KOPT-K1 (cell line): ENCODE measurements around the gene CMYA5.
"Not testable (repeated sequence)": the region's sequence is repeated elsewhere in the genome, so short reads cannot be mapped to it uniquely, and the experiment has no call there.

Source experiments
- H3K27ac ChIP-seq: fragments of 200-600 bp; sonication (generic); 2 replicates; pipeline ENCODE4 v1.5.1; 2016; ENCODE audit warnings: antibody characterized with exemption, mild to moderate bottlenecking, low read depth, low read length; ENCODE audit not compliant: poor library complexity, severe bottlenecking
- H3K36me3 ChIP-seq: fragments of 200-600 bp; sonication (generic); 2 replicates; pipeline ENCODE4 v1.5.1; 2017; ENCODE audit warnings: antibody characterized with exemption, mild to moderate bottlenecking, low read length, moderate library complexity; ENCODE audit not compliant: insufficient read depth
- H3K9me3 ChIP-seq: fragments of 200-600 bp; sonication (generic); 2 replicates; pipeline ENCODE4 v1.5.1; 2017; ENCODE audit warnings: antibody characterized with exemption, low read length, mild to moderate bottlenecking; ENCODE audit not compliant: insufficient read depth, poor library complexity, severe bottlenecking

The CMYA5 gene

DNA sequence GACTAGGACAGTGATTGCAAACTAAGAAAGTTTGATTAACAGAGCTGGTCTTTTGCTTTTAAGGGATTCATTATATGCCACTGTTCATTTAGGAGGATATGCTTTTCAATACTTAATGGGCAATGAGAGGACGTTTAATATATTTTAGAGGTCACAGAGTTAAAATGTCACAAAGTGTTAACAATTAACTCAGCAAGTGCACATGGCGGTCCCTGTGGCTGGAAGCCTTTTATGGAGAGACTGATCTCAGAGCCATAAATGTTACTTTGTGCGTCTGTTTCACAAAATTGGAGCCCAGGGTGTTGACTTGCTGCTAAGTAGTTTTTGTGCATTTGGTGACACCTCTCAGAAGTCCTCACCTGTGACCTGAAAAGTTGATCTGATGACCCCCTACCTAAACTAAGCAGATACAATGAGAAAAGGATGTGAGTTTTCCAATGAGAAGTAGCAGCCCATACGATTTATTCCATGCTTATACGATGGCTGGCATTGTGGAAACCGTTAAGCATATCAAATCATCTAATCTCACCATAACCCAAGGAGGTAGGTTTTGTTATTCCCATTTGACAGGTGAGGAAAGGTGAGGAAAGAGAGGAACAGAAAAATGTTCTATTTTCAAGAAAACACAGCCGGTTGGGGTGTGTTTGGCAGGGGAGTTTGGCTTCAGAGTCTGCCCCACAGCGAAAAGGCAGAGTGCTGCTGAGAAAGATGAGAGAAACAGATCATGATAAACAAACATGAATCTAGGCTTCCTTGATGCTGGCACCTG, 64.4 kb downstream of the CMYA5 start:
- H3K9me3 ChIP-seq = no peaks in the 10 kb centered on the region
- no peak overlapping the region for H3K27ac ChIP-seq
- H3K36me3 ChIP-seq = no peaks in the 10 kb centered on the region

- H3K36me3 ChIP-seq = no peaks in the 10 kb centered on the region
- no peaks in the 10 kb centered on the region for H3K9me3 ChIP-seq
- H3K27ac ChIP-seq = no peak overlapping the region
These were observed 65.4 kb downstream of the CMYA5 start for GRCh38 chr5:79754865-79755555.

DNA sequence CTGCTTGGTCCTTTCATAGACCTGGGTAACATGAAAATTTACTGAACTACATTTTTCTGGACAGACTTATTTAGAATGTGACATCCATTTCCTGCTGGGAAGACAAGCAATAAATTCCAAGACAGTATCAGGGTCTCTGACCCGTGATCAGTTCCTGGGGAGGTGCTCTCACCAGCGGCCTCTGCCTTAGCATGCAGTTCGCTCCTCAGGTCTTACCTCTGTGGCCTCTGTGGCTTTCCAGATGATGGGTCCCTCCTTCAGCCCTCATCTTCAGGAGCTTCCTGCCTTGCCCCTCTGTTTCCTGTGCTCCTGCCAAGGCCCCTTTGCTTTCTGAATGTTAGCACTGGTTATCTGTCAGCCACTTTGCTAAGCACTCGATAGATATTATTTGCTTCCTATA, 66.4 kb downstream of the CMYA5 start:
- Histone ChIP-seq H3K27ac (peak overlapping the region; percentile 14), H3K36me3 (no peaks in the 10 kb centered on the region), H3K9me3 (no peaks in the 10 kb centered on the region)

- Histone ChIP-seq H3K9me3 (no peaks in the 10 kb centered on the region), H3K27ac (no peak overlapping the region)
These were observed 69.8 kb downstream of the CMYA5 start for GRCh38 chr5:79759436-79759835.

GRCh38 chr5:79759848-79760247, 70.2 kb downstream of the CMYA5 start:
- no peaks in the 10 kb centered on the region for H3K36me3 ChIP-seq
- H3K9me3 ChIP-seq = no peaks in the 10 kb centered on the region
- H3K27ac ChIP-seq = no peak overlapping the region

More at GRCh38 chr5:79759436-79759835, 69.8 kb downstream of the CMYA5 start:
- no peaks in the 10 kb centered on the region for H3K36me3 ChIP-seq

GRCh38 chr5:79762929-79763328, 73.3 kb downstream of the CMYA5 start:
- Histone ChIP-seq H3K27ac (no peak overlapping the region), H3K36me3 (no peaks in the 10 kb centered on the region), H3K9me3 (no peaks in the 10 kb centered on the region)

DNA sequence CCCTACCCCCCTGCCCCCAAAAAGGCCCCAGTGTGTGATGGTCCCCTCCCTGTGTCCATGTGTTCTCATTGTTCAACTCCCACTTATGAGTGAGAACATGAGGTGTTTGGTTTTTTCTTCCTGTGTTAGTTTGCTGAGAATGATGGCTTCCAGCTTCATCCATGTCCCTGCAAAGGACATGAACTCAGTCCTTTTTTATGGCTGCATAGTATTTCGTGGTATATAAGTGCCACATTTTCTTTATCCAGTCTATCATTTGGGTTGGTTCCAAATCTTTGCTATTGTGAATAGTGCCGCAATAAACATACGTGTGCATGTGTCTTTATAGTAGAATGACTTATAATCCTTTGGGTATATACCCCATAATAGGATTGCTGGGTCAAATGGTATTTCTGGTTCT, 74.5 kb downstream of the CMYA5 start:
- not testable (repeated sequence) for H3K27ac ChIP-seq, H3K36me3 ChIP-seq, H3K9me3 ChIP-seq

- Histone ChIP-seq H3K9me3 (no peaks in the 10 kb centered on the region), H3K27ac (no peak overlapping the region)
These were observed 81.8 kb downstream of the CMYA5 start for GRCh38 chr5:79771387-79771786.

GRCh38 chr5:79772651-79773050, 83.0 kb downstream of the CMYA5 start:
- Histone ChIP-seq H3K9me3 (no peaks in the 10 kb centered on the region), H3K36me3 (no peaks in the 10 kb centered on the region), H3K27ac (no peak overlapping the region)

More at GRCh38 chr5:79771387-79771786, 81.8 kb downstream of the CMYA5 start:
- no peaks in the 10 kb centered on the region for H3K36me3 ChIP-seq

DNA sequence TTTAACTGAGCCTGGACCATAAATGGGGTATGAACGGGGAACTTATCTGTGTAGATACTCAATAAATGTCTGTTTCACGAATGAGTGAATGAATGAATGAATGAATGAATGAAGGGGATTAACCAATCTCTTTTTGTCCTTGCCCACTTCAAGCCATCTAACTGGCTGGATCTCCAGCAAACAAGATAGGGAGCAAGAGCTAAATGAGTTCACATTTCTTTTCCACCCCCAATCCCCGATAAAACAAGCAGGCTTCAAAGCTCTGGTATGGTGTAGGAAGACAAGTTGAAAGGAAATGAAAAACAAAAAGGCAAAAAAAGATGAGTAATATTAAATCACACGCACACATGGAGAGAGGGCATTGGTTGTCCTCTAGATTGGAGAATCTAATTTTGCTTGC, 84.0 kb downstream of the CMYA5 start:
- Histone ChIP-seq H3K27ac (no peak overlapping the region), H3K36me3 (no peaks in the 10 kb centered on the region), H3K9me3 (no peaks in the 10 kb centered on the region)

DNA sequence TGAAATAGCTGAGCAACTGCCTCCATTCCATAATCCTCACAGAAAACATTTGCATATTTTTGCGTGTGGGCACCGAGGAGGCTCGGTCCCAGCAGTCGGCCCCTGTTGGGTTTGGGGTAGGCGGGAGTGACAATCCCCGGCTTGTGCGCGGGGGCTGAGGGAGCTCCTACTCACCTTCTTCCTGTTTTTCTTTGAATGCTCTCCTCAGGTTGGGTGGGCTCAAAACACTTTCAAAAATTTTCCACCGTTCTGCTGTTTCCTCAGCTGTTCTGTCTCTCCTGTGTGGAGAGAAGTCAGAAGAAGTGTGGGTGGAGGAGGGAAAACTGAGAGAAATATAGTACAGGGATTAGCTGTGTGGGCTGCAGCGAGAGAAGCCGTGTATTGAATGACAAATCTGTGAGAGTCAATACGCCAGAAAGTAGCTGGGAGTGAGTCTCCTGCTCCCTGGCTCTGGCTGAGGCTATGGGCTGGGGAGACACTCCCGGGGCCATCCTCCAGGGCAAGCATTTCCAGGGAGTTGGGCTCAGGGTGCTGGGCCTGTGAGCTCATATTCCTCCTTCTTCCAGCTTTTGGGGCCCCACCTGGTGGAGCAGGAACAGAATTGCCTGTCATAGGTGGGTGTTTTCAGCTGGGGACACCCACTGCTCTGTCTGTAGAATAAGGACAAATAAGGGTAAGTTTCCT, 84.7 kb downstream of the CMYA5 start:
- Histone ChIP-seq H3K9me3 (no peaks in the 10 kb centered on the region), H3K36me3 (no peaks in the 10 kb centered on the region), H3K27ac (no peak overlapping the region)

GRCh38 chr5:79774855-79775237, 85.2 kb downstream of the CMYA5 start:
- H3K36me3 ChIP-seq = no peaks in the 10 kb centered on the region
- H3K9me3 ChIP-seq = no peaks in the 10 kb centered on the region
- H3K27ac ChIP-seq = no peak overlapping the region

DNA sequence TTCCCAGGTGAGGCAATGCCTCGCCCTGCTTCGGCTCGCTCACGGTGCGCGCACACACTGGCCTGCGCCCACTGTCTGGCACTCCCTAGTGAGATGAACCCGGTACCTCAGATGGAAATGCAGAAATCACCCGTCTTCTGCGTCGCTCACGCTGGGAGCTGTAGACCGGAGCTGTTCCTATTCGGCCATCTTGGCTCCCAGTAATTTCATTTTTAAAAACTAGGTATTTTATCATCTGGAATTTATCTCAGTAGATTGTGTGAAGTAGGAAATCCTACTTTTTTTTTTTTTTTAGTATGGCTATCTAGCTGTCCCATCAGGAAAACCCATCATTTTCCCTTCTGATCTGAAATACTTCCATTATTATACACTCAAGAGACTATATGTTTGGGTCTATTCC, 95.1 kb downstream of the CMYA5 start:
- not testable (repeated sequence) for H3K36me3 ChIP-seq, H3K27ac ChIP-seq, H3K9me3 ChIP-seq

DNA sequence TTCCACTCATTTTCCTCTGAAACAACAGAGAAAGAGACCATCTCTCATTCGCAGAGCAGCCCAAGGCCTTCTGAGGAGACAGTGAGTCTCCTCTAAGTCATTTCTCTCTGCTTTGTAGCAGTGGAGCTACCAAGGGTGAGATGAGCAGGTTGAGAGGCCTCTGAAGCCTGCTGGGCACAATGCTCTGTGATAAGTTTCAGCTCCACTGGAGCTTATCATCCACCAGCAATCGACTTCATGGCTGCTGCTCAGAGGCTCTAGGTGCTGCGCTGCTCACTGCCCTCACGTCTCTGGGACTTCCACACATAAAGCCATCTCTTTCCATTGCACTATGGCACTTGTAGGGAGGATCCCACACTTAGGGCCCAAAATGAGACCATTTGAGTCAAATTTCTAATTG, 96.3 kb downstream of the CMYA5 start:
- Histone ChIP-seq H3K36me3 (no peaks in the 10 kb centered on the region), H3K27ac (no peak overlapping the region), H3K9me3 (no peaks in the 10 kb centered on the region)

DNA sequence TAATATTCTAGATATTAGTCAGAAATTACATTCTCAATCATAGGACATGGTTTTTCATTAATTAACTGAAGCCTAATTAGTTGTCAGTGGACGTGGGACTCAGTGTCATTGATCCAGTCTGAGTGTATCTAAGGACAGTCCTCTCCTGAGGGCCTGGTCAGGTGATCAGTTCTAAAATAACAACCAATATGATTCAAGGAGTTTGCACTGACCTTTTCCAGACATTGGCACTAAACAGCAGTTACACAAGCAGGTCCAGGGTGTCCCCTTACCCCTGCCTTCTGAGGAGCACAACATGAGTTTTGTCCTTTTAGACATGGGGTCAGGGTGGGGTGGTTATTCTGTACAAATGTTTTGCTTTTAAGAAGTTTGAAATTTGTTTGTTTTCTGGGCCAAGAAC, 97.8 kb downstream of the CMYA5 start:
- H3K27ac ChIP-seq = no peak overlapping the region
- no peaks in the 10 kb centered on the region for H3K9me3 ChIP-seq
- no peaks in the 10 kb centered on the region for H3K36me3 ChIP-seq
